ENCODE data around the gene ITPK1. TPM values are rescaled to one million over a fixed set of nuclear protein-coding genes. Genes with fewer than 3 reads are reported as not detected.
"Not testable (repeated sequence)": the region's sequence is repeated elsewhere in the genome, so short reads cannot be mapped to it uniquely, and the experiment has no call there.

ITPK1 gene
- total RNA-seq, 4 donors from 2014 or later: 32.6 to 94.9 (median 54.6) TPM

DNA sequence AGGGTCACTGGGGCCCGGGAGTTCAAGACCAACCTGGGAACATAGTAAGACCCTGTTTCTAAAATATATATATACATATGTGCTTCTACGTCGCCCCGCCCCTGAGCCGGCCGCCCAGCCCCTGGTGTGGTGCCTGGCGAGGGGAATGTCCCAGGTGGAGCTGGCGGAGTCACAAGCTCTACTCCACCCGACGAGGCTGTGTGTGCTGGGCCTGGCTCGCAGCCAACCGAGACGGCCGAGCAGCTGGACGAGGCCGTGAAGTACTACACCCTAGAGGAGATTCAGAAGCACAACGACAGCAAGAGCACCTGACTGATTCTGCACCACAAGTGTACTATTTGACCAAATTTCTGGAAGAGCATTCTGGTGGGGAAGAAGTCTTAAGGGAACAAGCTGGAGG, 22.1 kb upstream of the ITPK1 start:
- TF ChIP-seq, protein P1, sequence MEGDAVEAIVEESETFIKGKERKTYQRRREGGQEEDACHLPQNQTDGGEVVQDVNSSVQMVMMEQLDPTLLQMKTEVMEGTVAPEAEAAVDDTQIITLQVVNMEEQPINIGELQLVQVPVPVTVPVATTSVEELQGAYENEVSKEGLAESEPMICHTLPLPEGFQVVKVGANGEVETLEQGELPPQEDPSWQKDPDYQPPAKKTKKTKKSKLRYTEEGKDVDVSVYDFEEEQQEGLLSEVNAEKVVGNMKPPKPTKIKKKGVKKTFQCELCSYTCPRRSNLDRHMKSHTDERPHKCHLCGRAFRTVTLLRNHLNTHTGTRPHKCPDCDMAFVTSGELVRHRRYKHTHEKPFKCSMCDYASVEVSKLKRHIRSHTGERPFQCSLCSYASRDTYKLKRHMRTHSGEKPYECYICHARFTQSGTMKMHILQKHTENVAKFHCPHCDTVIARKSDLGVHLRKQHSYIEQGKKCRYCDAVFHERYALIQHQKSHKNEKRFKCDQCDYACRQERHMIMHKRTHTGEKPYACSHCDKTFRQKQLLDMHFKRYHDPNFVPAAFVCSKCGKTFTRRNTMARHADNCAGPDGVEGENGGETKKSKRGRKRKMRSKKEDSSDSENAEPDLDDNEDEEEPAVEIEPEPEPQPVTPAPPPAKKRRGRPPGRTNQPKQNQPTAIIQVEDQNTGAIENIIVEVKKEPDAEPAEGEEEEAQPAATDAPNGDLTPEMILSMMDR (IDR thresholded peaks at IDR 0.05): no peak
- ATAC-seq (ENCODE audit: low FRiP score): no peak
- no peak for DNase-seq (ENCODE audit: low spot score)

DNA sequence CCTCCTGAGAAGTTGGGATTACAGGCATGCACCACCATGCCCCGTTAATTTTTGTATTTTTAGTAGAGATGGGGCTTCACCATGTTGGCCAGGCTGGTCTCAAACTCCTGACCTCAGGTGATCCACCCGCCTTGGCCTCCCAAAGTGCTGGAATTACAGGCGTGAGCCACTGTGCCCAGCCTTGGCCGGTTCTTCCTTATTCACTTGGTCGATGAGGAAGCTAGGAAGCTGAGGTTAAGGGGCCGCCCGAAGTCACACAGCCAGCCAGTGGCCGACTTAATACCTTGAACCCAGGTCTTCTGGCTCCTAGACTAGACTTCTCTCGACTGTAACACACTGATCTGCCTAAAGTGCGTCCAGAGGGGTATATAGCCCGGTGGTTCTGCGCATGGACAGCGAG, 20.8 kb upstream of the ITPK1 start:
- not testable (repeated sequence) for DNase-seq (ENCODE audit: low spot score); ATAC-seq (ENCODE audit: low FRiP score)

DNA sequence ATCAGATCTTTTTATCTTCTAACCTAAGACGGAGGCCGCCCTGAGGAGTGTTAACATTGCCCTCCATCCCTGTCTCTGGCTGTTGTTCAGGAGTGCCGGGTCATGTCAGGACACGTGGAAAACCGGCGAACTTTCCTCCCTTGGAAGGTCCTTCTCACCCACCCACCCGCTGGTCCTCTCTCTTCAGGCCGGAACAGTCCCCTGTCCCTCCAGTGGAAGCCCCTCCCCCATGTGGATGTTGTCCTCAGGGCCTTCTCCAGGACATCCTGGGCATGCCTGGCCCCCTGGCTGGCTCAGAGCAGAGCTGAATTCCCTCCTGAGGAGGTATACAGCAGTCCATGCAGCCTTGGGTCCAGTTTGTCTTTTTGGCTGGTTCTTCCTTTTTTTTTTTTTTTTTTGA, 20.3 kb upstream of the ITPK1 start:
- TF ChIP-seq, protein P1 (IDR thresholded peaks at IDR 0.05): no peak
- DNase-seq (ENCODE audit: low spot score): no peak
- ATAC-seq (ENCODE audit: low FRiP score): no peak

DNA sequence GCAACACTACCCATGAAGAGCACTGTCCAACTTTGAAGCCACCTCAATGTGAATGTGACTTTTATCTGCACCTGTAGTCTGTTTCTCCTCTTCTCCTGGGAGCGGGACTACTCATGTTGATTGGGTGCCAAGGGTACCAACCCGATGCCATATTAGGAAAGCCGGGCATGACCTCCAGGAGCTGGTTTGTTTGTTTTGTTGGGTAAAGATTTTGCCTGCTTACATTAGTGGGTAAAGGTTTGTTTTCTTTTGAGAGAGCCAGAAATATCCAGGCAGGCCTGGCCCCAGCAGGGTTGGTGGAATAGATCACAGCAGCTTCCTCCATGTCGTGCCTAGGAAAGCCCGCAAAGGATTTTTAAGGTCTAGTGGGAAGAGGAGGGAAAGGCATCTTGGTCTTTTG, 19.7 kb upstream of the ITPK1 start:
- DNase-seq (ENCODE audit: low spot score) (no peak), ATAC-seq (ENCODE audit: low FRiP score) (no peak)
- TF ChIP-seq, protein P1 (IDR thresholded peaks at IDR 0.05): no peak

DNA sequence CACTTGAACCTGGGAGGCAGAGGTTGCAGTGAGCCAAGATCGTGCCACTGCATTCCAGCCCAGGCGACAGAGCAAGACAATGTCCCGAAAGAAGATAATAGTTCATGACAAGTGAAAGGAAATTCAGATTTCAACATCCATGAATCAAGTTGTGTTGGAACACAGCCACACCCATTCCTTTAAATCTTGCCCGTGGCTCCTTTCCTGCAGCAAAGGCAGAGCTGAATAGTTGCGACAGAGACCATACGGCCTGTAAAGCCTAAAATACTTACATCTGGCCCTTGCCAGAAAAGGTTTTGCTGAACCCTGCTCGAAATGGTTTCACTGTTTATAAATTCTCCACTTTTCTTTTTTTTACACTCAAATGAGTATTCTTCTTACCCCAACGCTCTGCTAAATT, 17.7 kb upstream of the ITPK1 start:
- ATAC-seq (ENCODE audit: low FRiP score) (peak; percentile 62), DNase-seq (ENCODE audit: low spot score) (no peak)
- TF ChIP-seq, protein P1 (IDR thresholded peaks at IDR 0.05): no peak

DNA sequence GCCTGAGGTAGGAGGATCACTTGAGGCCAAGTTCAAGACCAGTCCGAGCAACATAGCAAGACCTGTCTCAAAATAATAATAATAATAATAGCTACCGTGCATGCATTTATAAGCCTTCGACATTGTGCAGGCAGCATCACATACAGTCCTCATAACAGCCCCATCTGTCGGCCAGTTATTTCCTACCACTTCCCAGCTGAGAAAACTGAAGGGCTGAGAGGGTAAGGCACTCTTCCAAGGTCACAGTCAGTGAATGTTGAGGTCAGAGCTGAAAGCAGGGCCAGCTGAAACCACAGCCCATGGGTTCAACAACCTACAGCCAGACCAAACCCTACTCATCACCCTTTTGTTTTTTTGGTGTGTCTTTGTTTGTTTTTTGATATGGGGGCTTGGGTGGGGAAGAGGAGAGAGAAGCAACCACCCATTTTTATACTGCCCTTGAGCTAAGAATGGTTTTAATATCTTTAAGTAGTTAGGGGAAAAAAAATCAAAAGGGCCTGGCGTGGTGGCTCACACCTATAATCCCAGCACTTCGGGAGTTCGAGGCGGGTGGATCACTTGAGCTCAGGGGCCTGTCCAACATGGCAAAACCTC, 16.8 kb upstream of the ITPK1 start:
- TF ChIP-seq, protein P1 (IDR thresholded peaks at IDR 0.05): no peak
- ATAC-seq (ENCODE audit: low FRiP score): no peak
- DNase-seq (ENCODE audit: low spot score): no peak

DNA sequence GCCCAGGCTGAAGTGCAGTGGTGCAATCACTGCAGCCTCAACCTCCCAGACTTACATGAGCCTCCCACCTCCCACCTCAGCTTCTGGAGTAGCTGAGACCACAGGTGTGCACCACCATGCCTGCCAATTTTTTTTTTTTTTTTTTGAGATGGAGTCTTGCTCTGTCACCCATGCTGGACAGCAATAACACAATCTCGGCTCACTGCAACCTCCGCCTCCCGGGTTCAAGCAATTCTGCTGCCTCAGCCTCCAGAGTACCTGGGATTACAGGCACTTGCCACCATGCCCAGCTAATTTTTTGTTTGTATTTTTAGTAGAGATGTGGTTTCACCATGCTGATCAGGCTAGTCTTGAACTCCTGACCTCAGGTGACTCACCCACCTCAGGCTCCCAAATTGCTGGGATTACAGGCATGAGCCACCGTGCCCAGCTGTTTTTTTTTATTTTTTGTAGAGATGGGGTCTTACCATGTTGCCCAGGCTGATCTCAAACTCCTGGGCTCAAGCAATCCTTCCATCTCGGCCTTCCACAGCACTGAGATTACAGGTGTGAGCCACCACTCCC, 15.6 kb upstream of the ITPK1 start:
- not testable (repeated sequence) for ATAC-seq (ENCODE audit: low FRiP score); DNase-seq (ENCODE audit: low spot score)

DNA sequence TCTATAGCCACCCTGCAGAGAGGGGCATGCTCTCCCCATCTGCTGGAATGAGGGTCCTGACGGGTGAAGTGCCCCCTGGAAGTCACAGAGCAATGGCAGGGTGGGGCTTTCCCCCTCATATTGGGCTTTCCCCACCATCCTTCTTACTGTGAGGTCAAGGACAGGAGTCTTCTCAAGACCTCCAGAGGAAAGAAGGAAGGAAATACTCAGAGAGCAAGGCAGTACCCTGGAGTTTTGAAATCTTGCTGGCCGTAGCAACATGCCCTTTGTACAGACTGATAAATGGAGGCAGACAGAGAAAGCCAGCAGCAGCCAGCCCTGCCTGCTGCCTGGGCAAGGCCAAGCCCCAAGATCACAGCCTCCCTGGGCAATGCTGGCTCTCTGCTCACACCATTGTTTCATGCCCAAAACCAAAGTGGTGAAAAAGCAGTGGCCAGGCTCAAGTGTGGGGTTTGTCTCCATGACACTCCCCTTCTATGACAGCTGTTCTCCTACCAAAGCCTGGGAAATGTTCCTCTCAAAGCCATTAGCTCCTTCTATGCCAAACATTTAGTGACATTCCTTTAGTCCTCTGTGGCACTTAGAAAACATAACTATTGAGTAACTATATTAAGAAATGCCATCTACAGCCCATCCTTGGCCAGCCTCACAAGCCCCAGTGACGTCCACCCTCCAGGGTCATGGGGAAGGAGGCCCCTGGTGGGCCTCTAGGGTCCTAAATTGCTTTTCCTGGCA, 13.2 kb upstream of the ITPK1 start:
- TF ChIP-seq, protein P1 (IDR thresholded peaks at IDR 0.05): no peak
- ATAC-seq (ENCODE audit: low FRiP score): peak; percentile 19
- DNase-seq (ENCODE audit: low spot score): no peak
